ENCODE results near the gene PTGIR.

DNA sequence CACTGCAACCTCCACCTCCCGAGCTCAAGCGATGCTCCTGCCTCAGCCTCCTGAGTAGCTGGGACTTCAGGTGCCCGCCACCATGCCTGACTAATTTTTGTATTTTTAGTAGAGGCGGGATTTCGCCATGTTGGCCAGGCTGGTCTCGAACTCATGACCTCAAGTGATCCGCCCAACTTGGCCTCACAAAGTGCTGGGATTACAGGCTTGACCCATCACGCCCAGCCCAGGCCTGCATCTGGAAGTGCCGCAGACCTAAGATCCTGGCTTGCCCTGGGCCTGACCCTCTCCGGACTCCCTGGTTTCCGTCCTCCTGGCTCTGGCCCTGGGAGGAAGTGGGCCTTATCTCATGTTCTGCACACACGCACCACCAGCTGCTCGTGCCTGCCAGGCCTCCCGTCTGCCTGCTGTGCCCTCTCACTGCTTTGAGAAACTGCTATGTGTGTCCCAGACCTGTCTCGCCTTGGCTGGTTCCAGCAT, 4.7 kb upstream of the PTGIR start:
- TF ChIP-seq, protein P1, sequence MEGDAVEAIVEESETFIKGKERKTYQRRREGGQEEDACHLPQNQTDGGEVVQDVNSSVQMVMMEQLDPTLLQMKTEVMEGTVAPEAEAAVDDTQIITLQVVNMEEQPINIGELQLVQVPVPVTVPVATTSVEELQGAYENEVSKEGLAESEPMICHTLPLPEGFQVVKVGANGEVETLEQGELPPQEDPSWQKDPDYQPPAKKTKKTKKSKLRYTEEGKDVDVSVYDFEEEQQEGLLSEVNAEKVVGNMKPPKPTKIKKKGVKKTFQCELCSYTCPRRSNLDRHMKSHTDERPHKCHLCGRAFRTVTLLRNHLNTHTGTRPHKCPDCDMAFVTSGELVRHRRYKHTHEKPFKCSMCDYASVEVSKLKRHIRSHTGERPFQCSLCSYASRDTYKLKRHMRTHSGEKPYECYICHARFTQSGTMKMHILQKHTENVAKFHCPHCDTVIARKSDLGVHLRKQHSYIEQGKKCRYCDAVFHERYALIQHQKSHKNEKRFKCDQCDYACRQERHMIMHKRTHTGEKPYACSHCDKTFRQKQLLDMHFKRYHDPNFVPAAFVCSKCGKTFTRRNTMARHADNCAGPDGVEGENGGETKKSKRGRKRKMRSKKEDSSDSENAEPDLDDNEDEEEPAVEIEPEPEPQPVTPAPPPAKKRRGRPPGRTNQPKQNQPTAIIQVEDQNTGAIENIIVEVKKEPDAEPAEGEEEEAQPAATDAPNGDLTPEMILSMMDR (conservative IDR thresholded peaks at IDR 0.05; ENCODE audit: low read depth, low read length): no peak
- TF ChIP-seq SMC3 (IDR thresholded peaks at IDR 0.05; ENCODE audit: low read depth, low read length) (no peak), FOS (IDR thresholded peaks at IDR 0.05; ENCODE audit: low read depth, low read length) (no peak)
